Heart right ventricle (tissue), 16 donors: ENCODE results near the gene IQGAP1. TPM values are rescaled to one million over a fixed set of nuclear protein-coding genes. Genes with fewer than 3 reads are reported as not detected.

ENCODE experiments used
- ATAC-seq, 8 donors: fragments of 200-7000 bp; cut with Tn5 transposase; one replicate each; pipeline ENCODE4 v1.9.1; 2020; ENCODE audit warnings: mild to moderate bottlenecking in 8 of 8, moderate library complexity in 8 of 8, moderate number of reproducible peaks in 1 of 8
- DNase-seq, 2 donors: peaks; one replicate each; pipeline ENCODE4 v3.0.0-alpha.2; 2020
- H3K27ac ChIP-seq, 10 donors: fragments of 200-600 bp; sonication (generic) in 2 of 10; one replicate each; pipeline versions ENCODE4 v1.5.0 to v1.8.0; 2020 to 2022; ENCODE audit warnings: mild to moderate bottlenecking in 3 of 10
- H3K27me3 ChIP-seq, 7 donors: fragments of 200-600 bp; one replicate each; pipeline ENCODE4 v1.8.0; 2021 to 2022; ENCODE audit warnings: mild to moderate bottlenecking in 2 of 7
- H3K36me3 ChIP-seq, 9 donors: fragments of 200-600 bp; sonication (generic) in 1 of 9; one replicate each; pipeline versions ENCODE4 v1.5.0 to v1.8.0; 2020 to 2022; ENCODE audit warnings: mild to moderate bottlenecking in 2 of 9
- H3K4me1 ChIP-seq, 9 donors: fragments of 200-600 bp; sonication (generic) in 1 of 9; one replicate each; pipeline versions ENCODE4 v1.5.0 to v1.8.0; 2020 to 2022; ENCODE audit warnings: mild to moderate bottlenecking in 4 of 9
- H3K4me3 ChIP-seq, 10 donors: fragments of 200-600 bp; sonication (generic) in 2 of 10; one replicate each; pipeline versions ENCODE4 v1.5.0 to v1.8.0; 2020 to 2022; ENCODE audit warnings: mild to moderate bottlenecking in 7 of 10, moderate library complexity in 2 of 10
- H3K9me3 ChIP-seq, 11 donors: fragments of 200-600 bp in 10 of 11; sonication (generic) in 2 of 11; one replicate each; pipeline versions ENCODE4 v1.5.0 to v1.8.0; 2013 to 2022; ENCODE audit warnings: mild to moderate bottlenecking in 2 of 11, control low read depth in 1 of 11, moderate library complexity in 1 of 11
- WGBS, 2 donors: extraction: QIAGEN DNeasy Blood & Tissue Kit; methylation state at CpG; one replicate each; pipeline ENCODE4 v1.1.7; 2013; ENCODE audit warnings: inconsistent platforms in 1 of 2; 5-methylcytosine and 5-hydroxymethylcytosine counted together
- intact Hi-C, 10 donors: fragments of 100-400 bp; cut with DNase I; formaldehyde crosslinking; loops; one replicate each; pipeline versions ENCODE4 v1.11.1 to v1.14.2; 2022
- polyA plus RNA-seq, 2 donors: library from polyadenylated mRNA; stranded (reverse); fragments of 200-250 nt; gene quantifications; one replicate each; pipeline ENCODE4 v1.2.3, GENCODE V29; 2013
- total RNA-seq, 10 donors: library from RNA; stranded (reverse); fragmentation: NEBNext Ultra II Directional in 3 of 10; extraction: Animal tissue kit (Norgen Biotek cat#: 25700) in 3 of 10; gene quantifications; one replicate each; pipeline versions ENCODE4 v1.2.1 to v1.2.4, GENCODE V29; 2021 to 2023
- TF ChIP-seq, protein P1 (sequence below), 9 donors: fragments of 200-600 bp; sonication (generic) in 2 of 9; IDR thresholded peaks; one replicate each; pipeline versions ENCODE4 v1.5.0 to v1.8.0; 2021 to 2022; ENCODE audit warnings: antibody characterized with exemption in 9 of 9, mild to moderate bottlenecking in 5 of 9, moderate library complexity in 1 of 9
- donor health status: Arrhythmogenic right ventricular cardiomyopathy.
- donor health status: ischemic (EF 13 %, LVEDD 7.1; RV severe dilation, severe dysfunction).
- donor health status: healthy with polysubstance abuse.
- donor health status: DM: no; HTN: yes; CAD: no.
- donor health status: DM: no; HTN: no; CAD: no.
- donor health status: ischemic (EF 25% LVEDD 6.9; RV normal size, moderate dysfunction).
- donor health status: ischemic (EF 25% LVEDD 5.7; RV mildly dilated, moderate dysfunction).
- donor health status: healthy.
- donor health status: DM: yes; HTN: yes; CAD: no.
- donor health status: Ischemic cardiomyopathy.
- donor health status: ischemic (EF 35%, LVEDD 5.7; RV mildly dilated, moderate dysfunction).
- donor health status: nonischemic (EF 11% LVEDD 7.7; RV severe dilation, severe dysfunction).
- donor health status: DM: yes; HTN: yes; CAD: no.
- donor health status: PGD.
- donor health status: ischemic (EF 29% LVEDD 5.4; RV normal size, mild dysfunction).
- donor health status: nonischemic (EF 23%, LVEDD 6.1; RV moderate dilation, normal function).

Gene IQGAP1
- total and polyA plus RNA-seq, 12 donors = 28.6 to 81.7 (median 35.0) TPM

DNA sequence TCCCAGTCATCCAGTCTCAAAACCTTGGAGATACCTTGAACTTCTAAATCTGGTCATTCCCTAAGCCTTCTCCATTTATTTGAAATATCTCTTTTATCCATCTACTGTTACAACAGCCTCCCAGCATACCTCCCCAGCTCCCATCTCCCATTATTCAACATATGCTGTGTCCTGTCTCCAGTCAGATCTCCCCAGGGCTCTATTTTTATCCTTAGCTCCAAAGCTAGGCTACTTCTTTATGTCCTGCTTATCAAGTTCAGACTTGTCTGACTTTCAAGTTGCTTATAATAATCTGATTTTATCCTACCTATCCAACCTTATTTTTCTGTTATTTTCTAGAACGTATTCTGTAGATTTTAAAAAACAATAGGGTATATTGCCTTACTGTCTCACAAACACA lies 44.2 kb downstream of the IQGAP1 start:
- WGBS, 2 donors = 87 to 91% methylated on average over 1 of the region's 1 CpG
- ATAC-seq (no peak), DNase-seq (no peak)
- H3K9me3 ChIP-seq = no peaks in the 10 kb centered on the region
- TF ChIP-seq, protein P1, sequence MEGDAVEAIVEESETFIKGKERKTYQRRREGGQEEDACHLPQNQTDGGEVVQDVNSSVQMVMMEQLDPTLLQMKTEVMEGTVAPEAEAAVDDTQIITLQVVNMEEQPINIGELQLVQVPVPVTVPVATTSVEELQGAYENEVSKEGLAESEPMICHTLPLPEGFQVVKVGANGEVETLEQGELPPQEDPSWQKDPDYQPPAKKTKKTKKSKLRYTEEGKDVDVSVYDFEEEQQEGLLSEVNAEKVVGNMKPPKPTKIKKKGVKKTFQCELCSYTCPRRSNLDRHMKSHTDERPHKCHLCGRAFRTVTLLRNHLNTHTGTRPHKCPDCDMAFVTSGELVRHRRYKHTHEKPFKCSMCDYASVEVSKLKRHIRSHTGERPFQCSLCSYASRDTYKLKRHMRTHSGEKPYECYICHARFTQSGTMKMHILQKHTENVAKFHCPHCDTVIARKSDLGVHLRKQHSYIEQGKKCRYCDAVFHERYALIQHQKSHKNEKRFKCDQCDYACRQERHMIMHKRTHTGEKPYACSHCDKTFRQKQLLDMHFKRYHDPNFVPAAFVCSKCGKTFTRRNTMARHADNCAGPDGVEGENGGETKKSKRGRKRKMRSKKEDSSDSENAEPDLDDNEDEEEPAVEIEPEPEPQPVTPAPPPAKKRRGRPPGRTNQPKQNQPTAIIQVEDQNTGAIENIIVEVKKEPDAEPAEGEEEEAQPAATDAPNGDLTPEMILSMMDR (IDR thresholded peaks at IDR 0.05) = no peak
- intact Hi-C loops = no loop called here
- no peak overlapping the region for H3K27ac ChIP-seq
- H3K27me3 ChIP-seq = no peaks in the 10 kb centered on the region
- H3K36me3 ChIP-seq = peaks cover 0 to 98% (median 7%) of the 10 kb centered on the region in 9 donors
- H3K4me1 ChIP-seq = peaks cover 0 to 40% (median 25%) of the 10 kb centered on the region in 9 donors
- no peak overlapping the region for H3K4me3 ChIP-seq

DNA sequence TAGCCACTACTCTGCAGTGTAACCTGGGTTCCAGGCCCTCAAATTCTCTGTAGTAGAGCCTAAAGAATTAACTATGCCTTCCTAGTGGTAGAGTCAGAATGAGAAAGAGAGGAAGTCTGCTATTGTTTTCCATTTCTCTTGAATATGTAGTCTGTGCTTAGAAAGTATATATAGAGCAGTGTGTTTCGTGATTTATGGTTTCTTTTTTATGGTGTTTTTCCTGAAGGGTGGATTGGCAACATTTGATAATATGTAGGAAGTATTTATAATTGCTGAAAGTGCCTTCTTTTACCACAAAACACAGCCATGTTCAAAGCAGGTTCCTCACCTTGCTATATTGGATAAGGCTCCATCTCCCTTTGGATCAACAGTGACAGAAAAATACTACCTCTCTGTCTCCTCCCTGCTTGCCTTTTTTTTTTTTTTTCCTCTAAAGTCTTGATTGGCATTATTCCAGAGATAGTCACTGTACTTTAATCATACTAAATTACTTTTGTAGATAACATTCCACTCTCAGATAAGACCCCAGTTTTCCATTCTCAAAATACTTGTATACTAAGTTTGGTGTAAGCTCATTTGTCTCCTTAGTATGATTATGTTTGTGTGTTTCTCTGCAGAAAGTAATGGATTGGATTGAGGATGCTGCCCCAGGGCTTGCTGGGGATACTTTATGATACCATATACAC lies 47.8 kb downstream of the IQGAP1 start:
- Histone ChIP-seq H3K27me3 (no peaks in the 10 kb centered on the region), H3K27ac (peak overlapping the region in 2 of 10 donors; percentile 38 to 54), H3K36me3 (peaks cover 0 to 96% (median 10%) of the 10 kb centered on the region in 9 donors), H3K4me1 (peaks cover 0 to 63% (median 37%) of the 10 kb centered on the region in 9 donors), H3K9me3 (no peaks in the 10 kb centered on the region), H3K4me3 (no peak overlapping the region)
- TF ChIP-seq, protein P1 (IDR thresholded peaks at IDR 0.05) = no peak
- intact Hi-C loops = no loop called here
- ATAC-seq (peak in 1 of 8 donors; percentile 38), DNase-seq (no peak)
- 71% methylated on average over 1 of the region's 1 CpG for WGBS, 2 donors

DNA sequence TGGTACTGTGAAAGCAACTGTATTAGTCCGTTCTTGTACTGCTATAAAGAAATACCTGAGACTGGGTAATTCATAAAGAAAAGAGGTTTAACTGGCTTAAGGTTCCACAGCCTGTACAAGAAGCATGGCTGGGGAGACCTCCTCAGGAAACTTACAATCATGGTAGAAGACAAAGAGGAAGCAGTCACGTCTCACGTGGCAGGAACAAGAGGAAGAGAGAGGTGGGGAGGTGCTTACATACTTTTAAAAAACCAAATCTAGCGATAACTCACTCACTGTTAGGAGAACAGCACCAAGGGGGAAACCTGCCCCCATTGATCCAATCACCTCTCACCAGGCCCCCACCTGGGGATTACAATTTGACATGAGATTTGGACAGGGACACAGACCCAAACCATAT lies 48.9 kb downstream of the IQGAP1 start:
- Histone ChIP-seq H3K4me1 (peaks cover 0 to 61% (median 37%) of the 10 kb centered on the region in 9 donors), H3K9me3 (no peaks in the 10 kb centered on the region), H3K27ac (peak overlapping the region in 1 of 10 donors; percentile 24), H3K36me3 (peaks cover 0 to 97% (median 16%) of the 10 kb centered on the region in 9 donors), H3K27me3 (no peaks in the 10 kb centered on the region), H3K4me3 (no peak overlapping the region)
- intact Hi-C loops = no loop called here
- DNase-seq (no peak), ATAC-seq (no peak)
- TF ChIP-seq, protein P1 (IDR thresholded peaks at IDR 0.05) = no peak
- WGBS, 2 donors = 81 to 83% methylated on average over 4 of the region's 4 CpGs

DNA sequence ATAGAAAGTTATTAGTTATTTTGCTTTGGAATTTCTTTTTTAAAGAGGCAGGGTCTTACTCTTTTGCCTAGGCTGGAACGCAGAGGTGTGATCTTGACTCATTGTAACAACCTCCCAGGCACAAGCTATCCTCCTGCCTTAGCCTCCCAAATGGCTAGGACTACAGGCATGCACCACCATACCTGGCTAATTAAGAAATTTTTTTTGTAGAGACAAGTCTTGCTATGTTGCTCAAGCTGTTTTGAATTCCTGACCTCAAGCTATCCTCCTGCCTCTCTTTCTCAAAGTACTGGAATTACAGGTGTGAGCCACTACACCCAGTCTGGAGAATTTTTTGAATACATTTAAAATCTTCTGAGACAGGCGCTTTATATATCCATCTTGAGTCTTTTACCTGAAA lies 49.5 kb downstream of the IQGAP1 start:
- 94 to 100% methylated on average over 2 of the region's 2 CpGs for WGBS, 2 donors
- ATAC-seq (no peak), DNase-seq (no peak)
- Histone ChIP-seq H3K27ac (no peak overlapping the region), H3K4me1 (peaks cover 0 to 55% (median 37%) of the 10 kb centered on the region in 9 donors), H3K4me3 (no peak overlapping the region), H3K36me3 (peaks cover 0 to 97% (median 21%) of the 10 kb centered on the region in 9 donors), H3K27me3 (no peaks in the 10 kb centered on the region), H3K9me3 (no peaks in the 10 kb centered on the region)
- TF ChIP-seq, protein P1 (IDR thresholded peaks at IDR 0.05) = no peak
- intact Hi-C loops = no loop called here
